ENCODE data around the gene CIDEC.

GRCh38 chr3:9855594-9855993, 24.5 kb downstream of the CIDEC start:
- TF ChIP-seq CTCF (conservative IDR thresholded peaks at IDR 0.05) (no peak), ZFX (IDR thresholded peaks at IDR 0.05) (no peak)

All from C4-2B (cell line).